Psoas muscle (tissue), 8 donors: ENCODE data around the gene SLC35F4. TPM values are rescaled to one million over a fixed set of nuclear protein-coding genes. Genes with fewer than 3 reads are reported as not detected.

Experiments used
- ATAC-seq, 4 donors: fragments of 200-7000 bp; cut with Tn5 transposase; one replicate each; pipeline ENCODE4 v1.9.1; 2020; ENCODE audit warnings: moderate library complexity in 3 of 4, mild to moderate bottlenecking in 2 of 4
- DNase-seq, 2 donors: peaks; one replicate each; pipeline ENCODE4 v3.0.0-alpha.2; 2020
- H3K27ac ChIP-seq: fragments of 200-600 bp; one replicate; pipeline ENCODE4 v1.8.0; 2022
- H3K27me3 ChIP-seq, 3 donors: fragments of 200-600 bp in 1 of 3; one replicate each; pipeline versions ENCODE4 v1.6.1 to v1.8.0; 2013 to 2022; ENCODE audit warnings: low read length in 2 of 3, mild to moderate bottlenecking in 2 of 3, moderate library complexity in 1 of 3; ENCODE audit not compliant: insufficient read depth in 3 of 3
- H3K36me3 ChIP-seq, 2 donors: fragments of 200-600 bp in 1 of 2; one replicate each; pipeline versions ENCODE4 v1.6.1 to v1.8.0; 2013 to 2022; ENCODE audit warnings: low read depth in 1 of 2, mild to moderate bottlenecking in 1 of 2, moderate library complexity in 1 of 2; ENCODE audit not compliant: insufficient read depth in 1 of 2
- H3K4me1 ChIP-seq: fragments of 200-600 bp; one replicate; pipeline ENCODE4 v1.8.0; 2022
- H3K4me3 ChIP-seq: fragments of 200-600 bp; one replicate; pipeline ENCODE4 v1.8.0; 2022; ENCODE audit warnings: mild to moderate bottlenecking
- H3K9me3 ChIP-seq: fragments of 200-600 bp; one replicate; pipeline ENCODE4 v1.8.0; 2022
- WGBS, 3 donors: extraction: QIAGEN DNeasy Blood & Tissue Kit; methylation state at CpG; one replicate each; pipeline versions ENCODE4 v1.1.6 to v1.1.7; 2013; 5-methylcytosine and 5-hydroxymethylcytosine counted together
- intact Hi-C, 2 donors: fragments of 100-400 bp; cut with DNase I; formaldehyde crosslinking; loops; one replicate each; pipeline versions ENCODE4 v1.11.0 to v1.14.2; 2022
- polyA plus RNA-seq, 3 donors: library from polyadenylated mRNA; stranded (reverse); fragments of 200-250 nt; gene quantifications; one replicate each; pipeline ENCODE4 v1.2.3, GENCODE V29; 2013
- total RNA-seq, 4 donors: library from RNA; stranded (reverse); fragmentation: NEBNext Ultra II Directional in 2 of 4; extraction: Animal tissue kit (Norgen Biotek cat#: 25700) in 2 of 4; gene quantifications; one replicate each; pipeline versions ENCODE4 v1.2.1 to v1.2.4, GENCODE V29; 2021 to 2023
- TF ChIP-seq, protein P1 (sequence below): fragments of 200-600 bp; IDR thresholded peaks from one replicate; pipeline ENCODE4 v1.8.0; 2022; ENCODE audit warnings: antibody characterized with exemption
- donor health status: healthy with polysubstance abuse.
- donor health status: DM: no; HTN: no; CAD: no; lungs with moderate emphysema.
- donor health status: Bipolar disorder and iron deficiency.
- donor health status: healthy.
- donor health status: DM: yes; HTN: yes; CAD: no.
- donor health status: DM: no; HTN: no; CAD: no.
- donor health status: DM: no; HTN: no; CAD: no.
- donor health status: DM: yes; HTN: yes; CAD: no.

SLC35F4 gene
- total and polyA plus RNA-seq, 7 donors, result not detected

DNA sequence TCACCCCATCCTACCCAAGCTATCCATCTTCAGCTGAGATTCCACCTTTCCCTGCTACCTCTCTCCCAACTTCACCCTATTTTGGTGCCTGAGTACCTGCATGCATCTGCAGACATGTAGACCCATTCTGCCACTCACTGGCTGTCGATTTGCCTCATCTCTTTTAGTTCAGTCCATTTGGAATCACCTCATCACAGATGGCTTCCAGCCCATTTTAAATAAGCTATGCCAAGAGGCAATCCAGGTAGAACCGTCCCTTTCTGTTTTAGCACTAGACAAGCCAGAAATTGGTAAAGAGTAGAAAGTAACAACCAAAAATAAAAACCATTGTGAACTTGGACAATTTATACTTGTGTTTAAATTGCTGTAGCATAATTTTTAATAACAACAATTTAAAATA is 11.3 kb downstream of the SLC35F4 start:
- Histone ChIP-seq H3K27ac (no peak overlapping the region), H3K4me3 (no peak overlapping the region), H3K9me3 (no peaks in the 10 kb centered on the region), H3K36me3 (no peaks in the 10 kb centered on the region), H3K4me1 (no peaks in the 10 kb centered on the region), H3K27me3 (no peaks in the 10 kb centered on the region)
- 76 to 84% (median 76%) methylated on average over 2 of the region's 2 CpGs for WGBS, 3 donors
- intact Hi-C loops, result no loop called here
- TF ChIP-seq, protein P1, sequence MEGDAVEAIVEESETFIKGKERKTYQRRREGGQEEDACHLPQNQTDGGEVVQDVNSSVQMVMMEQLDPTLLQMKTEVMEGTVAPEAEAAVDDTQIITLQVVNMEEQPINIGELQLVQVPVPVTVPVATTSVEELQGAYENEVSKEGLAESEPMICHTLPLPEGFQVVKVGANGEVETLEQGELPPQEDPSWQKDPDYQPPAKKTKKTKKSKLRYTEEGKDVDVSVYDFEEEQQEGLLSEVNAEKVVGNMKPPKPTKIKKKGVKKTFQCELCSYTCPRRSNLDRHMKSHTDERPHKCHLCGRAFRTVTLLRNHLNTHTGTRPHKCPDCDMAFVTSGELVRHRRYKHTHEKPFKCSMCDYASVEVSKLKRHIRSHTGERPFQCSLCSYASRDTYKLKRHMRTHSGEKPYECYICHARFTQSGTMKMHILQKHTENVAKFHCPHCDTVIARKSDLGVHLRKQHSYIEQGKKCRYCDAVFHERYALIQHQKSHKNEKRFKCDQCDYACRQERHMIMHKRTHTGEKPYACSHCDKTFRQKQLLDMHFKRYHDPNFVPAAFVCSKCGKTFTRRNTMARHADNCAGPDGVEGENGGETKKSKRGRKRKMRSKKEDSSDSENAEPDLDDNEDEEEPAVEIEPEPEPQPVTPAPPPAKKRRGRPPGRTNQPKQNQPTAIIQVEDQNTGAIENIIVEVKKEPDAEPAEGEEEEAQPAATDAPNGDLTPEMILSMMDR, result no peak
- DNase-seq, result no peak
- ATAC-seq, result no peak

DNA sequence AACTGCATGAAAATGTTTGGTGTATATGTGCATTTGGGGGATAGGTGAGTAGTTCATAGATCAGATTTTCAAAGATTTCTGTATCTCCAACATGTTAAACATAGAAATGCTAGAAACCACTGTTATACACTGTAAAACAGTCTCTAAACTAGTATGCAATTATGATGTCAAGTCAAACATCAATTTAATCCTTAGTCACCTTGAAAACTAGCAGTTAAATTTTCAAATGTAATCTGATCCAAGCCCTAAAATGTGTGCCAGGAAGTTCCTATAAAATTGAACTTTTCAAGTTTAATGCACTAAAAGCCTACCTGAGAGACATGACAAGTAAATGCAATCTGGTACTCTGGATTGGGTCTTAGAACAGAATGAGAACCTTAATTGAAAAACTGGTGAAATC is 14.5 kb downstream of the SLC35F4 start:
- Histone ChIP-seq H3K4me1 (no peaks in the 10 kb centered on the region), H3K27me3 (no peaks in the 10 kb centered on the region), H3K36me3 (no peaks in the 10 kb centered on the region), H3K27ac (no peak overlapping the region), H3K4me3 (no peak overlapping the region), H3K9me3 (no peaks in the 10 kb centered on the region)
- intact Hi-C loops, result no loop called here
- no peak for DNase-seq
- no peak for ATAC-seq
- TF ChIP-seq, protein P1, result no peak

DNA sequence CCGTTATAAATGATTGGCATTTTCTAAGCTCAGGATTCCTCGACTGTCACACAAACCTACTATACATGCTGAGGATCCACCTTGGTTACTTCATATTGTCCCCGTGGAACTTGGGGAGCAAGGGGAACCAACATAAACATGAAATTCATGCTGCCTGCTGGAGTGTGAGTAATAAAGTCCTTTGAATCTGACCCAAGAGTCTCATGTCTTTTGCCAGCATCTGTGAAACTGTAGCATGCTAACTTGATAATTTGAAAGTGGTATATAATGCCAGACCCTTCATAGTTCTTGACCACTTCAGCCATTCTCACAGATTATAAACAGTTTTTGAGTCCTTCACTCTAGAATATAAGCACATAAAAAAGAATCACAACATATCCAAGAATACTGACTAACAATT is 17.1 kb downstream of the SLC35F4 start:
- no peak overlapping the region for H3K4me3 ChIP-seq
- 78 to 84% (median 79%) methylated on average over 3 of the region's 3 CpGs for WGBS, 3 donors
- intact Hi-C loops, result no loop called here
- no peaks in the 10 kb centered on the region for H3K27me3 ChIP-seq
- TF ChIP-seq, protein P1, result no peak
- H3K4me1 ChIP-seq, result no peaks in the 10 kb centered on the region
- ATAC-seq (no peak), DNase-seq (no peak)
- no peaks in the 10 kb centered on the region for H3K36me3 ChIP-seq
- no peak overlapping the region for H3K27ac ChIP-seq
- H3K9me3 ChIP-seq, result no peaks in the 10 kb centered on the region

DNA sequence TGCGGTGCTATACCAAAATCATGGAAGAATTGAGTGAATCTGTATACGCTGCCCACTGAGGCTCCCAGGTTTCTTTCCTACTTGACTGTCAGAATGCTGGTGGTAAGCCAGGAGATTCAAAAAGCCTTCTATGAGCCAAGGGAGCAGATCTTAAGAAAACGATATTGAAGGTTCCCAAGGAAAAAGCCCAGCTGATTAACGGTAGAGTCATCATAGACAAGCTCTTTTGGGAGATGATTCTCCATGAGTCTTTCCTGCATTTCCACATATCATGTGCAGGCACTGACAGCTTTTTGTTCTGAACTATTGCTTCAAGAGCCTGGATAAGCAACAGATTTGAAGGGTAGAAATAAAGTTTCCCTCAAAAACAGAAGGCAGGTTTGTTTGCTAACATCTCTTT is 17.5 kb downstream of the SLC35F4 start:
- 72 to 78% (median 78%) methylated on average over 4 of the region's 4 CpGs for WGBS, 3 donors
- Histone ChIP-seq H3K27me3 (no peaks in the 10 kb centered on the region), H3K27ac (no peak overlapping the region), H3K4me3 (no peak overlapping the region), H3K36me3 (no peaks in the 10 kb centered on the region), H3K4me1 (no peaks in the 10 kb centered on the region), H3K9me3 (no peaks in the 10 kb centered on the region)
- TF ChIP-seq, protein P1, result no peak
- no peak for DNase-seq
- ATAC-seq, result no peak
- intact Hi-C loops, result no loop called here

DNA sequence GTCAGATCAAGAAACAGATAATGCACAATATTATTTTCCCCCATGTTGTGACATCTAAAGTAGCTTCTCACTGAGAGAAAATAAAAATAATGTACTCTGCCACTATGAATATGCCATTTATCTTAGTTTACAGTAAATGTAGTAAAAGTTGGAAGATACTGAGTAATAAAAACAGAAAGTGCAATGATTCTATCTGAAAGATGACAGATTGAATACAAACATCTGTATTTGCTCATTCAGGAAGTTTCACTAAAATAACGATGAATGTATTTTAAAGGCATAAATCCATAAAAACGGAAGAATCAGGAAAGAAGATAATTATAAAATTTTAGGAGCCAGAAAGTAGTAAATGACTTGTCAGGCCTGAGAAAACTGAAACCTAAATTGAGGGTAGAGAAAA is 18.2 kb downstream of the SLC35F4 start:
- 38 to 45% (median 40%) methylated on average over 2 of the region's 2 CpGs for WGBS, 3 donors
- Histone ChIP-seq H3K27ac (no peak overlapping the region), H3K27me3 (no peaks in the 10 kb centered on the region), H3K4me3 (no peak overlapping the region), H3K36me3 (no peaks in the 10 kb centered on the region), H3K9me3 (no peaks in the 10 kb centered on the region), H3K4me1 (no peaks in the 10 kb centered on the region)
- TF ChIP-seq, protein P1, result no peak
- ATAC-seq (no peak), DNase-seq (no peak)
- intact Hi-C loops, result no loop called here
